GM12878 (cell line): ENCODE data around the gene ARHGAP44. TPM values are rescaled to one million over a fixed set of nuclear protein-coding genes. Genes with fewer than 3 reads are reported as not detected.

ENCODE experiments used
- ATF3 ChIP-seq: IDR thresholded peaks from 2 replicates; pipeline ENCODE4 v1.6.1; 2011; ENCODE audit warnings: low read depth, mild to moderate bottlenecking, low read length, moderate library complexity, borderline replicate concordance; ENCODE audit errors: extremely low read depth
- FOXM1 ChIP-seq: IDR thresholded peaks from 2 replicates; pipeline ENCODE4 v1.6.1; 2012; ENCODE audit warnings: low read depth, mild to moderate bottlenecking, inconsistent platforms, low read length, moderate library complexity
- MLLT1 ChIP-seq: fragments of 450-650 bp; IDR thresholded peaks from 2 replicates; pipeline ENCODE4 v1.6.1; 2016; ENCODE audit warnings: mild to moderate bottlenecking
- NKRF ChIP-seq: fragments of 450-650 bp; conservative IDR thresholded peaks from 2 replicates; pipeline ENCODE4 v1.6.1; 2017; ENCODE audit warnings: mild to moderate bottlenecking, moderate library complexity
- POLR2A ChIP-seq: IDR thresholded peaks from 2 replicates; pipeline ENCODE4 v1.6.1; 2011; ENCODE audit warnings: low read depth, mild to moderate bottlenecking, low read length
- RB1 ChIP-seq: fragments of 450-650 bp; formaldehyde crosslinking; IDR thresholded peaks from 2 replicates; pipeline ENCODE4 v1.6.1; 2017; ENCODE audit warnings: mild to moderate bottlenecking, borderline replicate concordance
- SMAD5 ChIP-seq: IDR thresholded peaks from 2 replicates; pipeline ENCODE4 v1.6.1; 2016; ENCODE audit warnings: antibody characterized with exemption, low read depth
- TCF12 ChIP-seq: IDR thresholded peaks from 2 replicates; pipeline ENCODE4 v1.6.1; 2011; ENCODE audit warnings: low read depth, mild to moderate bottlenecking, low read length
- ZNF207 ChIP-seq: fragments of 450-650 bp; IDR thresholded peaks from 2 replicates; pipeline ENCODE4 v1.6.1; 2014; ENCODE audit warnings: antibody characterized with exemption, mild to moderate bottlenecking, borderline replicate concordance
- ZNF24 ChIP-seq: fragments of 450-650 bp; IDR thresholded peaks from 2 replicates; pipeline ENCODE4 v1.6.1; 2017; ENCODE audit warnings: antibody characterized with exemption, mild to moderate bottlenecking
- ZSCAN29 ChIP-seq: fragments of 450-650 bp; IDR thresholded peaks from 2 replicates; pipeline ENCODE4 v1.6.1; 2017; ENCODE audit warnings: mild to moderate bottlenecking, moderate library complexity
- polyA plus RNA-seq, 11 experiments: library from polyadenylated mRNA; depleted of rRNA in 4 of 11; unstranded in 6 of 11; stranded (reverse) in 5 of 11; fragments of >200 nt; fragmentation: Nextera tagmentation in 4 of 11; fragmentation: Illumina TruSeq in 1 of 11; extraction: Ambion mirVana in 4 of 11; extraction: Trizol in 1 of 11; gene quantifications; 1 replicate in 1 of 11; 2 replicates in 10 of 11; pipeline versions ENCODE4 v1.2.1 to v1.2.3, GENCODE V29; 2011 to 2016; ENCODE audit warnings: inconsistent platforms in 2 of 11, missing spikeins in 2 of 11, low read depth in 1 of 11
- total RNA-seq, 4 experiments: library from RNA; depleted of rRNA in 3 of 4; stranded (reverse); fragments of >200 nt in 3 of 4; fragmentation: Illumina TruSeq in 1 of 4; extraction: Trizol in 1 of 4; gene quantifications; 2 replicates each; pipeline versions ENCODE4 v1.2.1 to v1.2.3, GENCODE V29; 2013 to 2021

Gene ARHGAP44
- total and polyA plus RNA-seq, 10 of the 15 experiments (the other 5 are each of a cell fraction or from before 2014, with no cell fraction given): 0.11 to 1.2 (median 0.48) TPM

- TF ChIP-seq MLLT1 (no peak), TCF12 (no peak), ZSCAN29 (0 out of 2 replicates have a peak, but pooled peaks have one; percentile 25), RB1 (0 out of 2 replicates have a peak, but pooled peaks have one; percentile 73), ZNF24 (no peak), NKRF (peak; percentile 61; the same call in 1 of the 2 replicates), SMAD5 (no peak), ZNF207 (0 out of 2 replicates have a peak, but pooled peaks have one; percentile 36), POLR2A (peak; percentile 40; the same call in 1 of the 2 replicates), ATF3 (no peak), FOXM1 (no peak)
- TF ChIP-seq, all 136 proteins: peak for 16
Measured at GRCh38 chr17:12789481-12790248, at the start of gene ARHGAP44 (continued).
